CD4-positive, alpha-beta memory T cell (primary cell): ENCODE measurements around the gene MAD1L1. TPM values are rescaled to one million over a fixed set of nuclear protein-coding genes. Genes with fewer than 3 reads are reported as not detected.

Experiments
- CTCF ChIA-PET: fragments of 350-600 bp; sonication (Branson Sonifier 250); formaldehyde crosslinking; loops from one replicate; lab custom pipeline; 2021; ENCODE audit warnings: inconsistent platforms; ENCODE audit not compliant: partially characterized antibody; lab: Charles Lee
- POLR2A ChIA-PET: fragments of 350-600 bp; sonication (Branson Sonifier 250); formaldehyde crosslinking; loops from one replicate; lab custom pipeline; 2021; ENCODE audit not compliant: partially characterized antibody; lab: Charles Lee
- DNase-seq, 5 donors: peaks; one replicate each; pipeline versions ENCODE4 v3.0.0 to v3.0.0-alpha.2; 2020 to 2022; ENCODE audit warnings: mixed read lengths in 1 of 5
- H3K27ac ChIP-seq: one replicate; pipeline ENCODE4 v1.7.0; 2013; ENCODE audit warnings: low read depth, low read length
- H3K27me3 ChIP-seq: 2 replicates; pipeline ENCODE4 v1.7.0; 2013; ENCODE audit warnings: mild to moderate bottlenecking, low read length, moderate library complexity; ENCODE audit not compliant: insufficient read depth
- H3K36me3 ChIP-seq: 2 replicates; pipeline ENCODE4 v1.7.0; 2013; ENCODE audit warnings: mild to moderate bottlenecking, low read length, moderate library complexity; ENCODE audit not compliant: insufficient read depth
- H3K4me1 ChIP-seq: 2 replicates; pipeline ENCODE4 v1.7.0; 2013; ENCODE audit warnings: mild to moderate bottlenecking, low read length, moderate library complexity; ENCODE audit not compliant: insufficient read depth
- H3K4me3 ChIP-seq, 2 donors: one replicate each; pipeline ENCODE4 v1.7.0; 2013; ENCODE audit warnings: low read length in 2 of 2, mild to moderate bottlenecking in 1 of 2
- H3K9me3 ChIP-seq, 2 donors: one replicate each; pipeline ENCODE4 v1.7.0; 2013; ENCODE audit warnings: low read length in 2 of 2, control low read depth in 1 of 2; ENCODE audit not compliant: control insufficient read depth in 1 of 2
- H3K27ac Mint-ChIP-seq, 7 donors: one replicate each; pipeline ENCODE4 v1.8.0; 2020 to 2021; ENCODE audit warnings: mixed read lengths in 7 of 7, mild to moderate bottlenecking in 6 of 7, inconsistent platforms in 3 of 7, moderate library complexity in 3 of 7
- H3K27me3 Mint-ChIP-seq, 2 donors: one replicate each; pipeline ENCODE4 v1.8.0; 2020 to 2021; ENCODE audit warnings: mixed read lengths in 2 of 2
- H3K36me3 Mint-ChIP-seq, 2 donors: one replicate each; pipeline ENCODE4 v1.8.0; 2020 to 2021; ENCODE audit warnings: mixed read lengths in 2 of 2, inconsistent platforms in 1 of 2, mild to moderate bottlenecking in 1 of 2
- H3K4me1 Mint-ChIP-seq, 4 donors: one replicate each; pipeline ENCODE4 v1.8.0; 2020 to 2021; ENCODE audit warnings: mixed read lengths in 4 of 4, mild to moderate bottlenecking in 1 of 4
- H3K4me3 Mint-ChIP-seq, 8 donors: one replicate each; pipeline ENCODE4 v1.8.0; 2020 to 2021; ENCODE audit warnings: mixed read lengths in 8 of 8, mild to moderate bottlenecking in 7 of 8, moderate library complexity in 6 of 8, inconsistent platforms in 3 of 8
- H3K9me3 Mint-ChIP-seq, 8 donors: one replicate each; pipeline ENCODE4 v1.8.0; 2020 to 2021; ENCODE audit warnings: mixed read lengths in 8 of 8, mild to moderate bottlenecking in 5 of 8, inconsistent platforms in 3 of 8, moderate library complexity in 1 of 8
- intact Hi-C: fragments of 100-400 bp; cut with micrococcal nuclease; formaldehyde crosslinking; loops from one replicate; pipeline ENCODE4 v1.15.1; 2023
- polyA plus RNA-seq, 2 donors: library from polyadenylated mRNA; unstranded; fragments of 300-500 nt; fragmentation: Illumina TruSeq; gene quantifications; one replicate each; pipeline ENCODE4 v1.2.3, GENCODE V29; 2021
- total RNA-seq, 2 experiments: library from RNA; stranded (reverse); gene quantifications; one replicate each; pipeline ENCODE4 v1.2.3, GENCODE V29; 2021

Gene MAD1L1
- total and polyA plus RNA-seq, 4 experiments from 2014 or later: 89.9 to 132 (median 110) TPM

GRCh38 chr7:2201128-2201527, 31.6 kb downstream of the MAD1L1 start:
- ChIA-PET CTCF (no interaction called here), POLR2A (no interaction called here)
- DNase-seq: no peak
- no peaks in the 10 kb centered on the region for H3K9me3 ChIP-seq
- H3K36me3 ChIP-seq: no peaks in the 10 kb centered on the region
- Mint-ChIP-seq H3K4me1 (peaks cover 0 to 4% (median 1%) of the 10 kb centered on the region in 4 donors), H3K36me3 (peaks cover 27 to 28% of the 10 kb centered on the region in 2 donors), H3K27me3 (no peaks in the 10 kb centered on the region), H3K9me3 (peaks cover 0 to 4% (median 0%) of the 10 kb centered on the region in 8 donors), H3K4me3 (no peak overlapping the region), H3K27ac (no peak overlapping the region)
- H3K4me3 ChIP-seq: no peak overlapping the region
- no peaks in the 10 kb centered on the region for H3K4me1 ChIP-seq
- no peak overlapping the region for H3K27ac ChIP-seq
- intact Hi-C loops: no loop called here
- H3K27me3 ChIP-seq: no peaks in the 10 kb centered on the region

- Mint-ChIP-seq H3K4me3 (no peak overlapping the region), H3K36me3 (peaks cover 32 to 33% of the 10 kb centered on the region in 2 donors), H3K27me3 (no peaks in the 10 kb centered on the region), H3K4me1 (peaks cover 0 to 4% (median 1%) of the 10 kb centered on the region in 4 donors), H3K9me3 (peaks cover 0 to 6% (median under 1%) of the 10 kb centered on the region in 8 donors), H3K27ac (no peak overlapping the region)
- Histone ChIP-seq H3K36me3 (no peaks in the 10 kb centered on the region), H3K27me3 (no peaks in the 10 kb centered on the region), H3K4me3 (no peak overlapping the region), H3K9me3 (peaks cover 0 to 3% of the 10 kb centered on the region in 2 donors), H3K27ac (no peak overlapping the region), H3K4me1 (no peaks in the 10 kb centered on the region)
- DNase-seq: no peak
- ChIA-PET POLR2A (no interaction called here), CTCF (interaction anchor here (0.5 kb wide), 1 partner anchor 148 kb away, joined by 4 read pairs; no protein-coding TSS in a partner anchor)
- intact Hi-C loops: no loop called here
These were observed 32.2 kb downstream of the MAD1L1 start for GRCh38 chr7:2200584-2200980.

- Mint-ChIP-seq H3K36me3 (peaks cover 33 to 38% of the 10 kb centered on the region in 2 donors), H3K4me3 (no peak overlapping the region)
These were observed 32.7 kb downstream of the MAD1L1 start for GRCh38 chr7:2199956-2200583.

GRCh38 chr7:2199528-2199927, 33.2 kb downstream of the MAD1L1 start:
- no peaks in the 10 kb centered on the region for H3K36me3 ChIP-seq
- H3K27me3 ChIP-seq: no peaks in the 10 kb centered on the region
- ChIA-PET POLR2A (no interaction called here), CTCF (no interaction called here)
- peaks cover 0 to 4% (median 1%) of the 10 kb centered on the region in 4 donors for H3K4me1 Mint-ChIP-seq
- peaks cover 33 to 39% of the 10 kb centered on the region in 2 donors for H3K36me3 Mint-ChIP-seq
- no peak for DNase-seq
- no peaks in the 10 kb centered on the region for H3K4me1 ChIP-seq
- H3K4me3 Mint-ChIP-seq: no peak overlapping the region
- intact Hi-C loops: no loop called here
- peaks cover 0 to 10% (median 2%) of the 10 kb centered on the region in 8 donors for H3K9me3 Mint-ChIP-seq
- peaks cover 0 to 9% of the 10 kb centered on the region in 2 donors for H3K9me3 ChIP-seq
- H3K4me3 ChIP-seq: no peak overlapping the region
- H3K27ac Mint-ChIP-seq: no peak overlapping the region
- H3K27me3 Mint-ChIP-seq: no peaks in the 10 kb centered on the region
- no peak overlapping the region for H3K27ac ChIP-seq

More at GRCh38 chr7:2199956-2200583, 32.7 kb downstream of the MAD1L1 start:
- ChIA-PET CTCF (interaction anchor here (0.5 kb wide), 1 partner anchor 148 kb away, joined by 4 read pairs; no protein-coding TSS in a partner anchor), POLR2A (no interaction called here)
- Mint-ChIP-seq H3K27ac (peak overlapping the region in 1 of 7 donors; percentile 29), H3K27me3 (no peaks in the 10 kb centered on the region), H3K9me3 (peaks cover 0 to 10% (median 2%) of the 10 kb centered on the region in 8 donors), H3K4me1 (peaks cover 0 to 4% (median 1%) of the 10 kb centered on the region in 4 donors)
- intact Hi-C loops: no loop called here
- H3K27me3 ChIP-seq: no peaks in the 10 kb centered on the region
- no peak overlapping the region for H3K27ac ChIP-seq
- no peaks in the 10 kb centered on the region for H3K4me1 ChIP-seq
- H3K9me3 ChIP-seq: peaks cover 0 to 8% of the 10 kb centered on the region in 2 donors
- no peaks in the 10 kb centered on the region for H3K36me3 ChIP-seq
- no peak for DNase-seq
- H3K4me3 ChIP-seq: no peak overlapping the region

- Mint-ChIP-seq H3K9me3 (peaks cover 0 to 10% (median 2%) of the 10 kb centered on the region in 8 donors), H3K36me3 (peaks cover 33 to 41% of the 10 kb centered on the region in 2 donors), H3K4me3 (no peak overlapping the region), H3K4me1 (peaks cover 0 to 4% (median 1%) of the 10 kb centered on the region in 4 donors), H3K27me3 (no peaks in the 10 kb centered on the region), H3K27ac (no peak overlapping the region)
- ChIA-PET POLR2A (no interaction called here), CTCF (no interaction called here)
- Histone ChIP-seq H3K4me3 (no peak overlapping the region), H3K36me3 (no peaks in the 10 kb centered on the region), H3K9me3 (peaks cover 0 to 9% of the 10 kb centered on the region in 2 donors), H3K27ac (no peak overlapping the region), H3K4me1 (no peaks in the 10 kb centered on the region), H3K27me3 (no peaks in the 10 kb centered on the region)
- intact Hi-C loops: no loop called here
- no peak for DNase-seq
These were observed 34.0 kb downstream of the MAD1L1 start for GRCh38 chr7:2198760-2199159.

GRCh38 chr7:2198206-2198605, 34.5 kb downstream of the MAD1L1 start:
- Histone ChIP-seq H3K4me1 (no peaks in the 10 kb centered on the region), H3K4me3 (no peak overlapping the region), H3K36me3 (no peaks in the 10 kb centered on the region), H3K9me3 (peaks cover 0 to 9% of the 10 kb centered on the region in 2 donors), H3K27me3 (no peaks in the 10 kb centered on the region), H3K27ac (no peak overlapping the region)
- Mint-ChIP-seq H3K27ac (no peak overlapping the region), H3K4me3 (no peak overlapping the region), H3K9me3 (peaks cover 0 to 10% (median 2%) of the 10 kb centered on the region in 8 donors), H3K36me3 (peaks cover 33 to 44% of the 10 kb centered on the region in 2 donors), H3K27me3 (no peaks in the 10 kb centered on the region), H3K4me1 (peaks cover 0 to 4% (median 1%) of the 10 kb centered on the region in 4 donors)
- ChIA-PET CTCF (no interaction called here), POLR2A (no interaction called here)
- no peak for DNase-seq
- intact Hi-C loops: no loop called here

GRCh38 chr7:2197436-2198155, 35.1 kb downstream of the MAD1L1 start:
- Mint-ChIP-seq H3K36me3 (peaks cover 34 to 48% of the 10 kb centered on the region in 2 donors), H3K4me3 (no peak overlapping the region), H3K4me1 (peaks cover 0 to 4% (median 1%) of the 10 kb centered on the region in 4 donors), H3K27me3 (no peaks in the 10 kb centered on the region), H3K27ac (peak overlapping the region in 2 of 7 donors; percentile 29 to 43), H3K9me3 (peaks cover 0 to 10% (median 2%) of the 10 kb centered on the region in 8 donors)
- Histone ChIP-seq H3K36me3 (no peaks in the 10 kb centered on the region), H3K4me3 (no peak overlapping the region), H3K27me3 (no peaks in the 10 kb centered on the region), H3K4me1 (no peaks in the 10 kb centered on the region), H3K9me3 (peaks cover 0 to 9% of the 10 kb centered on the region in 2 donors), H3K27ac (no peak overlapping the region)
- intact Hi-C loops: no loop called here
- DNase-seq: no peak
- ChIA-PET POLR2A (no interaction called here), CTCF (no interaction called here)
